Measurements from ENCODE around the gene PTPN22.

The PTPN22 gene

DNA sequence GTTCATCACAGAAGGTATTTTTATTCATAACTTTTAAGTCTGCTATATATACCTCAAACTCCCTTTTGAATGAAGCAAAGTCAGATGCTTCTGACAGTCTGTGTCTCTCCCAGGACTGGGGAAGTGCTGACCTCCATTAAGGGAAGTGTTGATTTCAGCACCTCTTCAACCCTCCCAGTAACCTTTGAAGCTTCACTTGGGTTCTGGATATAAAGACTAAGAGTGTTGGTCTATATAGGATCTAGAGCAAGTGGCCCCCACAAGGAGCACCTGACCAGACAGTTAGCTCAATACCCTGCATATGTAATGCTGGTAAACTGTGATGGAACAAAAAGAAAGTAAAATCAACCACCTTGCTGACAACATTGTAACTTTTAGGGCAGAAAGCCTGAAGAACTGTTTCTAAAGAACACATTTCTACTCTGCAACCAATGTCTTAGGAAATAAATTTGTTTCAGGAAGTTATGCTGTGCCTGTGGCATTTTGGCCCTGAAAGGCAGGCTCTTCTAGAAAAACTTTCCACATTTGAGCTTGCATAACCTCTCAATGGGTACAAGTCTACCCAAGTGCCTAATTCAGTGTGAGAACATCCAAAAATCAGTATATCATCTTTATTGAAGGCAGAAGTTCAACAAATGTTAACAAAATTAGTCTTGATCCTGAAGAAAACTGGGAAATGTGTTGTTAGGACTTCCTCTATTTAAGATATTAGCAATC lies 865 bp upstream of the PTPN22 start:
- Histone ChIP-seq H3K4me1 (ENCODE audit: control insufficient read depth, insufficient read depth, low read length) (no peaks in the 10 kb centered on the region), H3K36me3 (ENCODE audit: control insufficient read depth in 2 of 2, insufficient read depth in 1 of 2, low read length in 2 of 2) (no peaks in the 10 kb centered on the region), H3K9me3 (ENCODE audit: control insufficient read depth, insufficient read depth, low read depth, low read length) (no peaks in the 10 kb centered on the region), H3K27ac (ENCODE audit: extremely low read depth, low read depth, low read length) (no peak overlapping the region), H3K4me3 (ENCODE audit: low read depth, low read length) (no peak overlapping the region)
- ChIA-PET CTCF (no interaction called here), POLR2A (no interaction called here)
- TF ChIP-seq ZNF837 (tag by site-specific recombination; IDR thresholded peaks at IDR 0.05) (no peak), ZNF621 (tag by site-specific recombination; IDR thresholded peaks at IDR 0.05) (no peak), ZNF350 (tag by site-specific recombination; IDR thresholded peaks at IDR 0.05) (no peak), ZNF146 (tag by site-specific recombination; IDR thresholded peaks at IDR 0.05) (no peak)

- CTCF ChIA-PET: interaction anchor here (1.4 kb wide), 1 partner anchor 11 kb away, joined by 4 read pairs; no protein-coding TSS in a partner anchor
- Histone ChIP-seq H3K27ac (ENCODE audit: extremely low read depth, low read depth, low read length) (no peak overlapping the region), H3K36me3 (ENCODE audit: control insufficient read depth in 2 of 2, insufficient read depth in 1 of 2, low read length in 2 of 2) (no peaks in the 10 kb centered on the region), H3K4me1 (ENCODE audit: control insufficient read depth, insufficient read depth, low read length) (no peaks in the 10 kb centered on the region), H3K9me3 (ENCODE audit: control insufficient read depth, insufficient read depth, low read depth, low read length) (no peaks in the 10 kb centered on the region), H3K4me3 (ENCODE audit: low read depth, low read length) (no peak overlapping the region)
- TF ChIP-seq EGR2 (tag by site-specific recombination; IDR thresholded peaks at IDR 0.05; ENCODE audit: low read depth): no peak
- TF ChIP-seq ZNF221 (tag by site-specific recombination; IDR thresholded peaks at IDR 0.05; ENCODE audit: borderline replicate concordance): no peak
- TF ChIP-seq, protein P1, sequence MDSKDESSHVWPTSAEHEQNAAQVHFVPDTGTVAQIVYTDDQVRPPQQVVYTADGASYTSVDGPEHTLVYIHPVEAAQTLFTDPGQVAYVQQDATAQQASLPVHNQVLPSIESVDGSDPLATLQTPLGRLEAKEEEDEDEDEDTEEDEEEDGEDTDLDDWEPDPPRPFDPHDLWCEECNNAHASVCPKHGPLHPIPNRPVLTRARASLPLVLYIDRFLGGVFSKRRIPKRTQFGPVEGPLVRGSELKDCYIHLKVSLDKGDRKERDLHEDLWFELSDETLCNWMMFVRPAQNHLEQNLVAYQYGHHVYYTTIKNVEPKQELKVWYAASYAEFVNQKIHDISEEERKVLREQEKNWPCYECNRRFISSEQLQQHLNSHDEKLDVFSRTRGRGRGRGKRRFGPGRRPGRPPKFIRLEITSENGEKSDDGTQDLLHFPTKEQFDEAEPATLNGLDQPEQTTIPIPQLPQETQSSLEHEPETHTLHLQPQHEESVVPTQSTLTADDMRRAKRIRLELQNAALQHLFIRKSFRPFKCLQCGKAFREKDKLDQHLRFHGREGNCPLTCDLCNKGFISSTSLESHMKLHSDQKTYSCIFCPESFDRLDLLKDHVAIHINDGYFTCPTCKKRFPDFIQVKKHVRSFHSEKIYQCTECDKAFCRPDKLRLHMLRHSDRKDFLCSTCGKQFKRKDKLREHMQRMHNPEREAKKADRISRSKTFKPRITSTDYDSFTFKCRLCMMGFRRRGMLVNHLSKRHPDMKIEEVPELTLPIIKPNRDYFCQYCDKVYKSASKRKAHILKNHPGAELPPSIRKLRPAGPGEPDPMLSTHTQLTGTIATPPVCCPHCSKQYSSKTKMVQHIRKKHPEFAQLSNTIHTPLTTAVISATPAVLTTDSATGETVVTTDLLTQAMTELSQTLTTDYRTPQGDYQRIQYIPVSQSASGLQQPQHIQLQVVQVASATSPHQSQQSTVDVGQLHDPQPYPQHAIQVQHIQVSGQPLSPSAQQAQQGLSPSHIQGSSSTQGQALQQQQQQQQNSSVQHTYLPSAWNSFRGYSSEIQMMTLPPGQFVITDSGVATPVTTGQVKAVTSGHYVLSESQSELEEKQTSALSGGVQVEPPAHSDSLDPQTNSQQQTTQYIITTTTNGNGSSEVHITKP (tag by site-specific recombination; IDR thresholded peaks at IDR 0.05): no peak
- no peak for TF ChIP-seq ZNF701 (tag by site-specific recombination; IDR thresholded peaks at IDR 0.05)
- TF ChIP-seq ZNF16 (tag by site-specific recombination; IDR thresholded peaks at IDR 0.05; ENCODE audit: low read depth): no peak
- no peak for TF ChIP-seq ZNF266 (tag by site-specific recombination; IDR thresholded peaks at IDR 0.05; ENCODE audit: low read depth)
- TF ChIP-seq ZNF292 (tag by site-specific recombination; IDR thresholded peaks at IDR 0.05; ENCODE audit: borderline replicate concordance, low read depth): no peak
- TF ChIP-seq ZNF585B (tag by site-specific recombination; IDR thresholded peaks at IDR 0.05): no peak
- TF ChIP-seq ZNF501 (tag by site-specific recombination; IDR thresholded peaks at IDR 0.05): no peak
- POLR2A ChIA-PET: no interaction called here
These were observed 734 bp downstream of the PTPN22 start for GRCh38 chr1:113870778-113871177.

- ChIA-PET POLR2A (interaction anchor here (0.7 kb wide), 1 partner anchor 49 kb away, joined by 3 read pairs; no protein-coding TSS in a partner anchor), CTCF (no interaction called here)
- H3K9me3 ChIP-seq (ENCODE audit: control insufficient read depth, insufficient read depth, low read depth, low read length): no peaks in the 10 kb centered on the region
- H3K36me3 ChIP-seq (ENCODE audit: control insufficient read depth in 2 of 2, insufficient read depth in 1 of 2, low read length in 2 of 2): no peaks in the 10 kb centered on the region
- H3K4me1 ChIP-seq (ENCODE audit: control insufficient read depth, insufficient read depth, low read length): no peaks in the 10 kb centered on the region
- H3K4me3 ChIP-seq (ENCODE audit: low read depth, low read length): no peak overlapping the region
- no peak for TF ChIP-seq ZNF426 (tag by site-specific recombination; IDR thresholded peaks at IDR 0.05)
- no peak for TF ChIP-seq ZNF660 (tag by site-specific recombination; IDR thresholded peaks at IDR 0.05)
- TF ChIP-seq ZNF664 (tag by site-specific recombination; IDR thresholded peaks at IDR 0.05): no peak
- no peak for TF ChIP-seq ZNF16 (tag by site-specific recombination; IDR thresholded peaks at IDR 0.05; ENCODE audit: low read depth)
- TF ChIP-seq ZNF138 (tag by site-specific recombination; IDR thresholded peaks at IDR 0.05; ENCODE audit: borderline replicate concordance): no peak
- TF ChIP-seq KLF17 (tag by site-specific recombination; IDR thresholded peaks at IDR 0.05): no peak
- TF ChIP-seq, protein P2, sequence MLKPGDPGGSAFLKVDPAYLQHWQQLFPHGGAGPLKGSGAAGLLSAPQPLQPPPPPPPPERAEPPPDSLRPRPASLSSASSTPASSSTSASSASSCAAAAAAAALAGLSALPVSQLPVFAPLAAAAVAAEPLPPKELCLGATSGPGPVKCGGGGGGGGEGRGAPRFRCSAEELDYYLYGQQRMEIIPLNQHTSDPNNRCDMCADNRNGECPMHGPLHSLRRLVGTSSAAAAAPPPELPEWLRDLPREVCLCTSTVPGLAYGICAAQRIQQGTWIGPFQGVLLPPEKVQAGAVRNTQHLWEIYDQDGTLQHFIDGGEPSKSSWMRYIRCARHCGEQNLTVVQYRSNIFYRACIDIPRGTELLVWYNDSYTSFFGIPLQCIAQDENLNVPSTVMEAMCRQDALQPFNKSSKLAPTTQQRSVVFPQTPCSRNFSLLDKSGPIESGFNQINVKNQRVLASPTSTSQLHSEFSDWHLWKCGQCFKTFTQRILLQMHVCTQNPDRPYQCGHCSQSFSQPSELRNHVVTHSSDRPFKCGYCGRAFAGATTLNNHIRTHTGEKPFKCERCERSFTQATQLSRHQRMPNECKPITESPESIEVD (tag by site-specific recombination; IDR thresholded peaks at IDR 0.05): no peak
- no peak for TF ChIP-seq REPIN1 (tag by site-specific recombination; IDR thresholded peaks at IDR 0.05; ENCODE audit: low read depth)
- no peak for TF ChIP-seq ZNF248 (tag by site-specific recombination; IDR thresholded peaks at IDR 0.05)
- TF ChIP-seq, protein P3, sequence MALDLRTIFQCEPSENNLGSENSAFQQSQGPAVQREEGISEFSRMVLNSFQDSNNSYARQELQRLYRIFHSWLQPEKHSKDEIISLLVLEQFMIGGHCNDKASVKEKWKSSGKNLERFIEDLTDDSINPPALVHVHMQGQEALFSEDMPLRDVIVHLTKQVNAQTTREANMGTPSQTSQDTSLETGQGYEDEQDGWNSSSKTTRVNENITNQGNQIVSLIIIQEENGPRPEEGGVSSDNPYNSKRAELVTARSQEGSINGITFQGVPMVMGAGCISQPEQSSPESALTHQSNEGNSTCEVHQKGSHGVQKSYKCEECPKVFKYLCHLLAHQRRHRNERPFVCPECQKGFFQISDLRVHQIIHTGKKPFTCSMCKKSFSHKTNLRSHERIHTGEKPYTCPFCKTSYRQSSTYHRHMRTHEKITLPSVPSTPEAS (tag by site-specific recombination; IDR thresholded peaks at IDR 0.05): no peak
- H3K27ac ChIP-seq (ENCODE audit: extremely low read depth, low read depth, low read length): no peak overlapping the region
These were observed 3.0 kb downstream of the PTPN22 start for GRCh38 chr1:113868387-113869083.
